Measurements from ENCODE around the gene CALD1.

CALD1 gene

GRCh38 chr7:134902058-134902457, 122.6 kb downstream of the CALD1 start:
- H3K79me2 ChIP-seq (ENCODE audit: insufficient read depth, low read length): no peaks in the 10 kb centered on the region
- no peak overlapping the region for H3K4me2 ChIP-seq (ENCODE audit: low read length)
- H3K27ac ChIP-seq (ENCODE audit: low read depth, low read length, poor library complexity, severe bottlenecking): no peak overlapping the region
- TF ChIP-seq EZH2 (IDR thresholded peaks at IDR 0.05; ENCODE audit: borderline replicate concordance, low read length): no peak
- TF ChIP-seq, protein P1, sequence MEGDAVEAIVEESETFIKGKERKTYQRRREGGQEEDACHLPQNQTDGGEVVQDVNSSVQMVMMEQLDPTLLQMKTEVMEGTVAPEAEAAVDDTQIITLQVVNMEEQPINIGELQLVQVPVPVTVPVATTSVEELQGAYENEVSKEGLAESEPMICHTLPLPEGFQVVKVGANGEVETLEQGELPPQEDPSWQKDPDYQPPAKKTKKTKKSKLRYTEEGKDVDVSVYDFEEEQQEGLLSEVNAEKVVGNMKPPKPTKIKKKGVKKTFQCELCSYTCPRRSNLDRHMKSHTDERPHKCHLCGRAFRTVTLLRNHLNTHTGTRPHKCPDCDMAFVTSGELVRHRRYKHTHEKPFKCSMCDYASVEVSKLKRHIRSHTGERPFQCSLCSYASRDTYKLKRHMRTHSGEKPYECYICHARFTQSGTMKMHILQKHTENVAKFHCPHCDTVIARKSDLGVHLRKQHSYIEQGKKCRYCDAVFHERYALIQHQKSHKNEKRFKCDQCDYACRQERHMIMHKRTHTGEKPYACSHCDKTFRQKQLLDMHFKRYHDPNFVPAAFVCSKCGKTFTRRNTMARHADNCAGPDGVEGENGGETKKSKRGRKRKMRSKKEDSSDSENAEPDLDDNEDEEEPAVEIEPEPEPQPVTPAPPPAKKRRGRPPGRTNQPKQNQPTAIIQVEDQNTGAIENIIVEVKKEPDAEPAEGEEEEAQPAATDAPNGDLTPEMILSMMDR (IDR thresholded peaks at IDR 0.05; ENCODE audit: low read length): no peak
- H3K9me3 ChIP-seq (ENCODE audit: low read length): no peaks in the 10 kb centered on the region
- H3K4me3 ChIP-seq (ENCODE audit: low read depth, low read length, poor library complexity, severe bottlenecking): no peak overlapping the region
- no peaks in the 10 kb centered on the region for H3K9me2 ChIP-seq (ENCODE audit: low read depth, low read length)
- no peaks in the 10 kb centered on the region for H4K20me1 ChIP-seq (ENCODE audit: insufficient read depth, low read length)
- H3K9ac ChIP-seq (ENCODE audit: low read length): no peak overlapping the region
- no peaks in the 10 kb centered on the region; the same call in 1 of the 2 replicates for H3K27me3 ChIP-seq (ENCODE audit: insufficient read depth, low read length)
- no peaks in the 10 kb centered on the region for H3K4me1 ChIP-seq (ENCODE audit: insufficient read depth, low read length, severe bottlenecking)
- H2AFZ ChIP-seq (ENCODE audit: low read length): no peak overlapping the region
- no peaks in the 10 kb centered on the region for H3F3A ChIP-seq (ENCODE audit: insufficient read depth, low read length)
- no peaks in the 10 kb centered on the region for H3K36me3 ChIP-seq (ENCODE audit: insufficient read depth, low read length)

GRCh38 chr7:134903073-134903790, 123.8 kb downstream of the CALD1 start:
- H3K4me2 ChIP-seq (ENCODE audit: low read length): no peak overlapping the region
- no peaks in the 10 kb centered on the region for H3K36me3 ChIP-seq (ENCODE audit: insufficient read depth, low read length)
- no peak overlapping the region for H3K9ac ChIP-seq (ENCODE audit: low read length)
- no peak overlapping the region for H2AFZ ChIP-seq (ENCODE audit: low read length)
- no peaks in the 10 kb centered on the region for H3K79me2 ChIP-seq (ENCODE audit: insufficient read depth, low read length)
- no peaks in the 10 kb centered on the region for H3K27me3 ChIP-seq (ENCODE audit: insufficient read depth, low read length)
- H3F3A ChIP-seq (ENCODE audit: insufficient read depth, low read length): no peaks in the 10 kb centered on the region
- no peaks in the 10 kb centered on the region for H3K9me2 ChIP-seq (ENCODE audit: low read depth, low read length)
- H3K27ac ChIP-seq (ENCODE audit: low read depth, low read length, poor library complexity, severe bottlenecking): no peak overlapping the region
- H3K4me3 ChIP-seq (ENCODE audit: low read depth, low read length, poor library complexity, severe bottlenecking): no peak overlapping the region
- H4K20me1 ChIP-seq (ENCODE audit: insufficient read depth, low read length): no peaks in the 10 kb centered on the region
- no peak for TF ChIP-seq EZH2 (IDR thresholded peaks at IDR 0.05; ENCODE audit: borderline replicate concordance, low read length)
- H3K9me3 ChIP-seq (ENCODE audit: low read length): no peaks in the 10 kb centered on the region
- no peaks in the 10 kb centered on the region for H3K4me1 ChIP-seq (ENCODE audit: insufficient read depth, low read length, severe bottlenecking)

DNA sequence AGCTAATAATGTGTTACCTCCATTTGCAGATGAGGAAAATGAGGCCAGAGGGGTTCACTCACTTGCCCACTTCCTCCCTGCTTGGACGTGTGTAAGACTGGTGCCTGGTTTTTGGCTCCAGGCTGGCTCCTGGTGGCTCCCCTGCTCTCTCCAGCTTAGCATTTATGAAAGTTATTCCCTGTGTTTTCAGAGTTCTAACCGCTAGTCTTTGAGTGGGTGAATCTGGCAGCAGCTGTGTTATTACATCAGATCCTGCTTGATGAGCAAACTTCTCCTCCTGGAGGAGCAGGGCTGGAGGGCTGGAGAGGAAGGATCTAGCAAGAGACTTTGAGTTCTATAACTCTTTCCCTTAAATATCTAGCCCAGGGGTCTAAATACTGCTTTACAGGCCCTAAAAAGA, 125.9 kb downstream of the CALD1 start:
- Histone ChIP-seq H2AFZ (ENCODE audit: low read length) (no peak overlapping the region), H3K4me1 (ENCODE audit: insufficient read depth, low read length, severe bottlenecking) (no peaks in the 10 kb centered on the region), H4K20me1 (ENCODE audit: insufficient read depth, low read length) (no peaks in the 10 kb centered on the region), H3K9me2 (ENCODE audit: low read depth, low read length) (no peaks in the 10 kb centered on the region), H3K4me3 (ENCODE audit: low read depth, low read length, poor library complexity, severe bottlenecking) (no peak overlapping the region), H3K27me3 (ENCODE audit: insufficient read depth, low read length) (no peaks in the 10 kb centered on the region), H3K27ac (ENCODE audit: low read depth, low read length, poor library complexity, severe bottlenecking) (no peak overlapping the region), H3K79me2 (ENCODE audit: insufficient read depth, low read length) (no peaks in the 10 kb centered on the region), H3K4me2 (ENCODE audit: low read length) (no peak overlapping the region), H3K9me3 (ENCODE audit: low read length) (no peaks in the 10 kb centered on the region), H3K36me3 (ENCODE audit: insufficient read depth, low read length) (no peaks in the 10 kb centered on the region), H3F3A (ENCODE audit: insufficient read depth, low read length) (no peaks in the 10 kb centered on the region), H3K9ac (ENCODE audit: low read length) (no peak overlapping the region)
- TF ChIP-seq EZH2 (IDR thresholded peaks at IDR 0.05; ENCODE audit: borderline replicate concordance, low read length): no peak
- TF ChIP-seq, protein P1 (IDR thresholded peaks at IDR 0.05; ENCODE audit: low read length): no peak

DNA sequence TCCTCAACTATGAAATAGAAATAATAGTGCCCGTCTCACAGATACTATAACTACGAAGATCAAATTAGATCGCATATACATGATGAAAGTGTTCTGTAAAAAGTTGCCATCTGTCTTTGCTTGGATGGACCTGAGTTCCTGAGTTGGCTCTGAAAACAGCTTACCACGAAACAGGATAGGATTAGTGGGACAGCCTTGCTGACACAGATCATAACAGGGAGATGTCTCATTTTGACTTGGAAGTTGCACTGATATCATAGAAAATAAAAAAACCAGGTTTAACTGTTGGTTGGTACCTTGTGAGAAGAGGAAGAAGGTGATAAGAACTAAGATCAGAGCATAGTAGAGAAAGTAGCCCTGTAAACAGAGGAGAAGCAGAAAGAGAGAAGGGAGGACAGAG, 127.6 kb downstream of the CALD1 start:
- H3K4me2 ChIP-seq (ENCODE audit: low read length): no peak overlapping the region
- no peak overlapping the region for H3K27ac ChIP-seq (ENCODE audit: low read depth, low read length, poor library complexity, severe bottlenecking)
- no peaks in the 10 kb centered on the region for H4K20me1 ChIP-seq (ENCODE audit: insufficient read depth, low read length)
- no peaks in the 10 kb centered on the region for H3K27me3 ChIP-seq (ENCODE audit: insufficient read depth, low read length)
- no peaks in the 10 kb centered on the region for H3K79me2 ChIP-seq (ENCODE audit: insufficient read depth, low read length)
- no peak overlapping the region for H3K4me3 ChIP-seq (ENCODE audit: low read depth, low read length, poor library complexity, severe bottlenecking)
- H3K9me2 ChIP-seq (ENCODE audit: low read depth, low read length): no peaks in the 10 kb centered on the region
- H3K4me1 ChIP-seq (ENCODE audit: insufficient read depth, low read length, severe bottlenecking): no peaks in the 10 kb centered on the region
- TF ChIP-seq, protein P1 (IDR thresholded peaks at IDR 0.05; ENCODE audit: low read length): no peak
- no peak for TF ChIP-seq EZH2 (IDR thresholded peaks at IDR 0.05; ENCODE audit: borderline replicate concordance, low read length)
- no peaks in the 10 kb centered on the region for H3K9me3 ChIP-seq (ENCODE audit: low read length)
- no peaks in the 10 kb centered on the region for H3F3A ChIP-seq (ENCODE audit: insufficient read depth, low read length)
- no peaks in the 10 kb centered on the region for H3K36me3 ChIP-seq (ENCODE audit: insufficient read depth, low read length)
- no peak overlapping the region for H2AFZ ChIP-seq (ENCODE audit: low read length)
- H3K9ac ChIP-seq (ENCODE audit: low read length): no peak overlapping the region

All from OCI-LY1 (cell line).